SU-DHL-6 (cell line): Measurements from ENCODE around the gene DMXL1.

Source experiments
- EZH2phosphoT487 ChIP-seq: fragments of 200-600 bp; sonication (generic), shearing (Covaris generic); conservative IDR thresholded peaks from 2 replicates; pipeline ENCODE4 v1.6.1; 2018; ENCODE audit warnings: mild to moderate bottlenecking, antibody characterized with exemption, low read length, moderate library complexity, mixed read lengths
- TF ChIP-seq, protein P1 (sequence below): fragments of 200-600 bp; sonication (generic); IDR thresholded peaks from one replicate; pipeline ENCODE4 v1.5.1; 2017; ENCODE audit warnings: antibody characterized with exemption, mild to moderate bottlenecking, low read length, moderate library complexity; ENCODE audit not compliant: insufficient read depth, poor library complexity, severe bottlenecking

- TF ChIP-seq, protein P1, sequence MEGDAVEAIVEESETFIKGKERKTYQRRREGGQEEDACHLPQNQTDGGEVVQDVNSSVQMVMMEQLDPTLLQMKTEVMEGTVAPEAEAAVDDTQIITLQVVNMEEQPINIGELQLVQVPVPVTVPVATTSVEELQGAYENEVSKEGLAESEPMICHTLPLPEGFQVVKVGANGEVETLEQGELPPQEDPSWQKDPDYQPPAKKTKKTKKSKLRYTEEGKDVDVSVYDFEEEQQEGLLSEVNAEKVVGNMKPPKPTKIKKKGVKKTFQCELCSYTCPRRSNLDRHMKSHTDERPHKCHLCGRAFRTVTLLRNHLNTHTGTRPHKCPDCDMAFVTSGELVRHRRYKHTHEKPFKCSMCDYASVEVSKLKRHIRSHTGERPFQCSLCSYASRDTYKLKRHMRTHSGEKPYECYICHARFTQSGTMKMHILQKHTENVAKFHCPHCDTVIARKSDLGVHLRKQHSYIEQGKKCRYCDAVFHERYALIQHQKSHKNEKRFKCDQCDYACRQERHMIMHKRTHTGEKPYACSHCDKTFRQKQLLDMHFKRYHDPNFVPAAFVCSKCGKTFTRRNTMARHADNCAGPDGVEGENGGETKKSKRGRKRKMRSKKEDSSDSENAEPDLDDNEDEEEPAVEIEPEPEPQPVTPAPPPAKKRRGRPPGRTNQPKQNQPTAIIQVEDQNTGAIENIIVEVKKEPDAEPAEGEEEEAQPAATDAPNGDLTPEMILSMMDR: no peak
- TF ChIP-seq EZH2phosphoT487: no peak
Observed at GRCh38 chr5:119263639-119264038, 192.8 kb downstream of the DMXL1 start.
